ENCODE measurements around the gene ZBTB33. TPM values are rescaled to one million over a fixed set of nuclear protein-coding genes. Genes with fewer than 3 reads are reported as not detected.
A peak's percentile ranks its signal among the peaks of the same experiment; 100 is the strongest.

ZBTB33 gene
- total and polyA plus RNA-seq, 8 donors = 0.58 to 15.1 (median 3.7) TPM

DNA sequence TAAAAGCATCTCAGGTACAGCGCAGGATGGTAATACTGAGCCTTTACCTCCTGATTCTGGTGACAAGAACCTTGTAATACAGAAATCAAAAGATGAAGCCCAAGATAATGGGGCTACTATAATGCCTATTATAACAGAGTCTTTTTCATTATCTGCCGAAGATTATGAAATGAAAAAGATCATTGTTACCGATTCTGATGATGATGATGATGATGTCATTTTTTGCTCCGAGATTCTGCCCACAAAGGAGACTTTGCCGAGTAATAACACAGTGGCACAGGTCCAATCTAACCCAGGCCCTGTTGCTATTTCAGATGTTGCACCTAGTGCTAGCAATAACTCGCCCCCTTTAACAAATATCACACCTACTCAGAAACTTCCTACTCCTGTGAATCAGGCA lies 3.2 kb downstream of the ZBTB33 start:
- 71 to 89% (median 87%) methylated on average over 6 of the region's 6 CpGs for WGBS, 5 donors
- H3K4me1 ChIP-seq = peaks cover 0 to 14% (median 0%) of the 10 kb centered on the region in 4 donors
- H3K9me3 ChIP-seq = no peaks in the 10 kb centered on the region
- H3K27me3 ChIP-seq = no peaks in the 10 kb centered on the region
- H3K27ac ChIP-seq = no peak overlapping the region
- TF ChIP-seq, protein P1, sequence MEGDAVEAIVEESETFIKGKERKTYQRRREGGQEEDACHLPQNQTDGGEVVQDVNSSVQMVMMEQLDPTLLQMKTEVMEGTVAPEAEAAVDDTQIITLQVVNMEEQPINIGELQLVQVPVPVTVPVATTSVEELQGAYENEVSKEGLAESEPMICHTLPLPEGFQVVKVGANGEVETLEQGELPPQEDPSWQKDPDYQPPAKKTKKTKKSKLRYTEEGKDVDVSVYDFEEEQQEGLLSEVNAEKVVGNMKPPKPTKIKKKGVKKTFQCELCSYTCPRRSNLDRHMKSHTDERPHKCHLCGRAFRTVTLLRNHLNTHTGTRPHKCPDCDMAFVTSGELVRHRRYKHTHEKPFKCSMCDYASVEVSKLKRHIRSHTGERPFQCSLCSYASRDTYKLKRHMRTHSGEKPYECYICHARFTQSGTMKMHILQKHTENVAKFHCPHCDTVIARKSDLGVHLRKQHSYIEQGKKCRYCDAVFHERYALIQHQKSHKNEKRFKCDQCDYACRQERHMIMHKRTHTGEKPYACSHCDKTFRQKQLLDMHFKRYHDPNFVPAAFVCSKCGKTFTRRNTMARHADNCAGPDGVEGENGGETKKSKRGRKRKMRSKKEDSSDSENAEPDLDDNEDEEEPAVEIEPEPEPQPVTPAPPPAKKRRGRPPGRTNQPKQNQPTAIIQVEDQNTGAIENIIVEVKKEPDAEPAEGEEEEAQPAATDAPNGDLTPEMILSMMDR (IDR thresholded peaks at IDR 0.05) = no peak
- TF ChIP-seq POLR2AphosphoS5 (IDR thresholded peaks at IDR 0.05) (no peak), POLR2A (IDR thresholded peaks at IDR 0.05) (no peak), EP300 (IDR thresholded peaks at IDR 0.05) (no peak)
- no peak overlapping the region for H3K4me3 ChIP-seq
- H3K36me3 ChIP-seq = peaks cover 5 to 19% (median 15%) of the 10 kb centered on the region in 4 donors
- no peak for DNase-seq
- intact Hi-C loops (cut with DNase I; ENCODE audit: low total_unique reads) = no loop called here

DNA sequence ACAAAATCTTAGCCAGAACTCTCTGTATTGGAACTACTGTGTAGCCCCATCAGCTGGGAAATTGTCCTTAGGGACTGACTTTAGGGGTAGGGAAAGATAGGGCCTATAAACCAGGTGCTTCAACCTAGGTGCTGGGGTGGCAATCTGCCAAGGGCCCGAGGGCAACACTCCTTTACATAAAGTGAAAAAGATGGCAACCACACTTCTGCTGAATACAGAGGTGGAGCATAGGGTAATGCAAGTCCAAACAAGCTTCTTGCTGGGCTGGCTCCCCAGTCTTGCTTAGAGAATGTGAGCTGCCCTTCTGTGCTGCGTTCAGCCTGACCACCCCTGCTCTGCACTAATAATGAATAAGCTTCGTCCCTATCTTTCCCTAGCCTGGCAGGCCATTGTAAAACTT lies 9.8 kb downstream of the ZBTB33 start:
- no peaks in the 10 kb centered on the region for H3K27me3 ChIP-seq
- no peaks in the 10 kb centered on the region for H3K9me3 ChIP-seq
- 14 to 53% (median 47%) methylated on average over 1 to 3 of the region's 3 CpGs for WGBS, 5 donors
- no peak overlapping the region for H3K4me3 ChIP-seq
- H3K36me3 ChIP-seq = no peaks in the 10 kb centered on the region
- intact Hi-C loops (cut with DNase I; ENCODE audit: low total_unique reads) = no loop called here
- TF ChIP-seq EP300 (IDR thresholded peaks at IDR 0.05) (no peak), POLR2AphosphoS5 (IDR thresholded peaks at IDR 0.05) (no peak), POLR2A (IDR thresholded peaks at IDR 0.05) (no peak)
- TF ChIP-seq, protein P1 (IDR thresholded peaks at IDR 0.05) = no peak
- no peaks in the 10 kb centered on the region for H3K4me1 ChIP-seq
- no peak overlapping the region for H3K27ac ChIP-seq
- peak in 1 of 2 donors; percentile 7 for DNase-seq

DNA sequence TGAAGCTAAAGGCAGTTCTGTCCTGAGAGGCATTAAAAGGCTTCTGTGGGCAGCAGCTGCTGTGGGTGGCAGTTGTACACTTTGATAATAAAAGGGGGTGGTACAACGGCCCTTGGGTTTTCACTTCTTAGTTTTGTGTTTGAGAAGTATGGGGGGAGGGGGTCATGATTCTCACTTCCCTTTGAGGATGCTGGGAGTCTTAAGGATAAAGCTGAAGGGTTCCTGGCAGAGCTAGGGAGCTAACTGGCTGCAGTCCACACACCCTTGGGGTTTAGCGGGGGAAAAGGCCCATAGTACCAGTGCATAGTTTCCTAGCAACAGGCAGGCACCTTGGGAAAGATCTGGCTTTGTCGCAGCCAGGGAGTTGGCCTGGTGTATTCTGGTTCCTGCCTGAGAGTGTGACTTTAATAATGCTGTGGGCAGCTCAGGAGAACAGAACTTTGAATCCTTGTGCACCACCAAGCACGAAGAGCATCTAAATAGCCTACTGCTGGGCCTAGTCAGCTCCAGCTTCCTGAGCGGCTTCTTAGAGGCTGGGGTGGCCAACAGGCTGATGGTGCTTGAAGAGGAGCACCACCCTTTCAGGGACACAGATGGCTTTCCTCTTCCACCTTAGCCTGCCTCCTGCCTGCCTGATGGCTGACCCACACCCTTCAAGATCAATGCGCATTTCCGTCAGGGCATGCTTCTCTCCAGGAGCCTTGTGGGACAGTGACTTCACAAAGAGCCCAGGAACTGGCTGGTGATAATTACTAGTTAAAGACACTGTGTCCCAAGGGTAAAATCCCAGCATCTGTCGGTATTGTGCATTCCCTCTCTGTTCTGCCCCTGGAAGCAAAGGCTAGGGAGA lies 12.5 kb downstream of the ZBTB33 start:
- H3K36me3 ChIP-seq = no peaks in the 10 kb centered on the region
- WGBS, 5 donors = 54 to 75% (median 59%) methylated on average over 5 to 8 of the region's 8 CpGs
- TF ChIP-seq POLR2A (IDR thresholded peaks at IDR 0.05) (no peak), EP300 (IDR thresholded peaks at IDR 0.05) (no peak), POLR2AphosphoS5 (IDR thresholded peaks at IDR 0.05) (no peak)
- TF ChIP-seq, protein P1 (IDR thresholded peaks at IDR 0.05) = no peak
- H3K9me3 ChIP-seq = no peaks in the 10 kb centered on the region
- no peak overlapping the region for H3K27ac ChIP-seq
- no peaks in the 10 kb centered on the region for H3K27me3 ChIP-seq
- peak in 1 of 2 donors; percentile 12 for DNase-seq
- H3K4me1 ChIP-seq = no peaks in the 10 kb centered on the region
- H3K4me3 ChIP-seq = no peak overlapping the region
- intact Hi-C loops (cut with DNase I; ENCODE audit: low total_unique reads) = no loop called here

DNA sequence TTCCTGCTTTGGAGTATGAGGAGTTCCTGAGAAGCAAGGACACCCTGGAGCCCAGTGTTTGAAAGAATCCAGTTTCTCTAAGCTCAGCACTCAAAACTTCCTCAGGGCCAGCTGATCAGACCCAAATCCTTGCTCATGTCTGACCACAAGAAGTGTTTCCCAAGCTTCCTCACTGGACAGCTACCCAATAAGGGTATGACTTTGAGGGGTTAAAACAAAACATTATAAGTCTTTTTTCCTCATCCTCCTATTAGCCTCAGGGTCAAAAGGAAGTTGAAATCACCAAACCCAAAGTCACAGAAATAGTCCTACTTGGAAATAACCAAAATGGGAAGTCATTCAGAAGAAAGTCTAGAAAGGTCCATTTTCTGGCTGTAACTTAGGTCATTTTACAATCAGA lies 13.7 kb downstream of the ZBTB33 start:
- H3K27me3 ChIP-seq = no peaks in the 10 kb centered on the region
- intact Hi-C loops (cut with DNase I; ENCODE audit: low total_unique reads) = no loop called here
- no peaks in the 10 kb centered on the region for H3K4me1 ChIP-seq
- no peaks in the 10 kb centered on the region for H3K36me3 ChIP-seq
- DNase-seq = no peak
- no peak for TF ChIP-seq EP300 (IDR thresholded peaks at IDR 0.05)
- TF ChIP-seq POLR2A (IDR thresholded peaks at IDR 0.05) = no peak
- TF ChIP-seq, protein P1 (IDR thresholded peaks at IDR 0.05) = no peak
- no peak overlapping the region for H3K4me3 ChIP-seq
- H3K9me3 ChIP-seq = no peaks in the 10 kb centered on the region
- H3K27ac ChIP-seq = no peak overlapping the region

Data from stomach (tissue), 9 donors.